ENCODE measurements around the gene ZSWIM4.
A peak's percentile ranks its signal among the peaks of the same experiment; 100 is the strongest.

The ZSWIM4 gene

DNA sequence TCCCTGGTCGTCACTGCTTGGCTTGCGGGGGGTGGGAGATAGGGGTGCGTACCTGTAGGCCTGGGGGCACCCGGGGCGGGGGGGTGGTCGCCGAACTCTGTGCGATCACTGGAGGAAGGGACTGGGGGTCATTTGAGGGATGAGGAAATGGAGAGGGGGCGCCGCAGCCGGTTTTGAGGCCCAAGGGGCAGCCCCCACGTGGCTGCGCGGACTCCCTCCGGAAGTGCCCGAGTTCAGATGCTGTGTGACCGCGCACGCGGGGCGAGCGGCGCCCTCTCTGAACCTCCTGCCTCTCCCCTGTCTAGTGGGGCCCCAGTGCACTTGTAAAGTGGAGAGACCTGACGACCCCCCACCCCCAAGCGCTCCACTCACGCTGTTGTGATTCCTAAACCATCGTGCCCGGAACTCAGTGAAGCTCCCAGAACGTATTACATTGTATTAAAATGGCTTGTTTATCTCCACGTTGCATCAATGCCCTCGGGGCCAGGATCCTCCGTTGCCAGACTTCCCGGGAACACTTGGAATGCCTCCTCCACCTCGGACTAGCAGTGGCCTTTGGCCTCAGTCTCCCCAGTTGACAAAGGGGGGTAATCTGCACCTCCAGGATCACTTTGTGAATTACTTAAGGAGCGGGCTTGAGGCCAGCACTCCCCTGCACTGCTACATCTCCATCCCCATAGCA, 78.7 kb downstream of the ZSWIM4 start:
- DNase-seq (ENCODE audit: insufficient read length, low spot score) (no peak), FAIRE-seq (no peak)
- TF ChIP-seq, protein P1, sequence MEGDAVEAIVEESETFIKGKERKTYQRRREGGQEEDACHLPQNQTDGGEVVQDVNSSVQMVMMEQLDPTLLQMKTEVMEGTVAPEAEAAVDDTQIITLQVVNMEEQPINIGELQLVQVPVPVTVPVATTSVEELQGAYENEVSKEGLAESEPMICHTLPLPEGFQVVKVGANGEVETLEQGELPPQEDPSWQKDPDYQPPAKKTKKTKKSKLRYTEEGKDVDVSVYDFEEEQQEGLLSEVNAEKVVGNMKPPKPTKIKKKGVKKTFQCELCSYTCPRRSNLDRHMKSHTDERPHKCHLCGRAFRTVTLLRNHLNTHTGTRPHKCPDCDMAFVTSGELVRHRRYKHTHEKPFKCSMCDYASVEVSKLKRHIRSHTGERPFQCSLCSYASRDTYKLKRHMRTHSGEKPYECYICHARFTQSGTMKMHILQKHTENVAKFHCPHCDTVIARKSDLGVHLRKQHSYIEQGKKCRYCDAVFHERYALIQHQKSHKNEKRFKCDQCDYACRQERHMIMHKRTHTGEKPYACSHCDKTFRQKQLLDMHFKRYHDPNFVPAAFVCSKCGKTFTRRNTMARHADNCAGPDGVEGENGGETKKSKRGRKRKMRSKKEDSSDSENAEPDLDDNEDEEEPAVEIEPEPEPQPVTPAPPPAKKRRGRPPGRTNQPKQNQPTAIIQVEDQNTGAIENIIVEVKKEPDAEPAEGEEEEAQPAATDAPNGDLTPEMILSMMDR (IDR thresholded peaks at IDR 0.05; ENCODE audit: insufficient read depth, missing control alignments), result no peak

GRCh38 chr19:13875824-13876223, 80.6 kb downstream of the ZSWIM4 start:
- no peak for DNase-seq (ENCODE audit: insufficient read length, low spot score)
- TF ChIP-seq, protein P1 (IDR thresholded peaks at IDR 0.05; ENCODE audit: insufficient read depth, missing control alignments), result no peak
- FAIRE-seq, result no peak

- DNase-seq (ENCODE audit: insufficient read length, low spot score) (no peak), FAIRE-seq (no peak)
- TF ChIP-seq, protein P1 (IDR thresholded peaks at IDR 0.05; ENCODE audit: insufficient read depth, missing control alignments), result no peak
Observed at GRCh38 chr19:13876834-13877233, 81.6 kb downstream of the ZSWIM4 start, which contains the start of gene NANOS3. Gene NANOS3, plus strand, starts transcription at chr19:13877134. Its CDS starts 115 bp downstream, at chr19:13877249.

GRCh38 chr19:13877303-13877702, 82.1 kb downstream of the ZSWIM4 start:
- DNase-seq (ENCODE audit: insufficient read length, low spot score) (no peak), FAIRE-seq (no peak)
- TF ChIP-seq, protein P1 (IDR thresholded peaks at IDR 0.05; ENCODE audit: insufficient read depth, missing control alignments), result no peak

- TF ChIP-seq, protein P1 (IDR thresholded peaks at IDR 0.05; ENCODE audit: insufficient read depth, missing control alignments), result peak; percentile 84
- peak; percentile 97 for DNase-seq (ENCODE audit: insufficient read length, low spot score)
- no peak for FAIRE-seq
Observed at GRCh38 chr19:13880059-13881043, 85.1 kb downstream of the ZSWIM4 start.

- no peak for DNase-seq (ENCODE audit: insufficient read length, low spot score)
- TF ChIP-seq, protein P1 (IDR thresholded peaks at IDR 0.05; ENCODE audit: insufficient read depth, missing control alignments), result no peak
- FAIRE-seq, result no peak
Observed at GRCh38 chr19:13881251-13881691, 86.0 kb downstream of the ZSWIM4 start.
